Activated CD4-positive, alpha-beta T cell treated with anti-CD3 and anti-CD28 coated beads, Interleukin-2, amount 10 ng/mL, durations not matched to agents 24 days and 14 days (primary cell): Measurements from ENCODE around the gene SP8. TPM values are rescaled to one million over a fixed set of nuclear protein-coding genes. Genes with fewer than 3 reads are reported as not detected.

Experiments
- DNase-seq: peaks from one replicate; pipeline ENCODE4 v3.0.0; 2022
- H3K27ac Mint-ChIP-seq: one replicate; pipeline ENCODE4 v1.8.0; 2022; ENCODE audit warnings: mild to moderate bottlenecking, mixed read lengths
- H3K27me3 Mint-ChIP-seq: one replicate; pipeline ENCODE4 v1.8.0; 2022; ENCODE audit warnings: mixed read lengths
- H3K36me3 Mint-ChIP-seq: one replicate; pipeline ENCODE4 v1.8.0; 2022; ENCODE audit warnings: low read depth, mild to moderate bottlenecking, mixed read lengths
- H3K4me1 Mint-ChIP-seq: one replicate; pipeline ENCODE4 v1.8.0; 2021; ENCODE audit warnings: mixed read lengths
- H3K4me3 Mint-ChIP-seq: one replicate; pipeline ENCODE4 v1.8.0; 2022; ENCODE audit warnings: mild to moderate bottlenecking, moderate library complexity, mixed read lengths
- H3K9me3 Mint-ChIP-seq: one replicate; pipeline ENCODE4 v1.8.0; 2021; ENCODE audit warnings: mixed read lengths
- intact Hi-C: fragments of 100-400 bp; cut with micrococcal nuclease; formaldehyde crosslinking; loops from one replicate; pipeline ENCODE4 v1.15.1; 2023
- total RNA-seq: library from RNA; stranded (reverse); gene quantifications from 2 replicates; pipeline ENCODE4 v1.2.3, GENCODE V29; 2022

The SP8 gene
- total RNA-seq, 1 donor from 2014 or later = not detected

DNA sequence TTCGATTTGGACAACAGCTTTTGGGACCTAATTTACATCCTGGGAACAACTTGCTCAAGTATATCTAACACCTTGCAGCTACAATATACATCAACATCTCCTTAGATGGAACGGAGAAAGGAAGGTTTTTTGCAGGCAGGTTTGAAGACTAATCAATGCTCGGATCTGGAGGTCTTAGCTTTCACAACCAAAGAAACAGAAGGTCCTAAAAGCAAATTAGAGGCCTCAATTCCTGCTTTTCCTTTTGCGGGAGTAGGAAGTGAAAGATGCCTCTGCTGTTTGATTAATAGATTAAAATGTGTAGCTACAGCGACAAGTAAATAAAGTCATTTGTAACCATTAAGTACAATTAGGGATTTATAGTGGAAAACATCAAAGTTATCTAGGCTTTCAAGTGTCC, 3.7 kb upstream of the SP8 start:
- H3K4me3 Mint-ChIP-seq = no peak overlapping the region
- peak; percentile 41 for DNase-seq
- peaks cover 81% of the 10 kb centered on the region for H3K27me3 Mint-ChIP-seq
- peaks cover 32% of the 10 kb centered on the region for H3K9me3 Mint-ChIP-seq
- H3K4me1 Mint-ChIP-seq = peaks cover 19% of the 10 kb centered on the region
- H3K36me3 Mint-ChIP-seq = peaks cover 10% of the 10 kb centered on the region
- intact Hi-C loops = no loop called here
- no peak overlapping the region for H3K27ac Mint-ChIP-seq

DNA sequence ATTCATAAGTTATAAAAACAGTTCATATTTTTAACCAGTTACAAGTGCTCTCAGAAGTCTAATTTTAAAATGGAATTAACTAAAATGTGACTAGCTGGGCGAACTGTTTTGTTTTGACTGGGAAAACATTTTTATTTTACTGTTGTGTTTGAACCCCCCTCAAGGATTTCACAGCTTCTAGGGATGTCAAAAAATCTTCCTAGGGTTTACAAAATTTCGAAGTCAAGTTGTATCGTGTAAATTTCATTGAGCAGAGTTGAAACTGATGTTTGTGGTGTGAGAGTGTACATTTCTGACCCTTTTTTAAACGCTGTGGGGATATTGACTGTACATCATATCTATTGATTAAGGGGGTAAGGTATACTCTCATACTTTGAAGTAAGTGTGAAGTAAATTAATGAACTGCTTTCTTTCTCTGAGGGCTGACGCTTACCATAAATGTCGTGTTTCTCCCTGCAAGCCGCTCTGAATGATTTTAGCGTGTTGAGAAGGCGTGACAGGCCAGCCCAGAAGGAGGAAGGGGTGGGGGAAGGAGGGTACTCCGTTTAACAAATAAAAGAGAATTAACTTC, 1.8 kb upstream of the SP8 start:
- Mint-ChIP-seq H3K9me3 (peaks cover 32% of the 10 kb centered on the region), H3K27me3 (peaks cover 74% of the 10 kb centered on the region), H3K4me1 (peaks cover 22% of the 10 kb centered on the region), H3K36me3 (peaks cover 8% of the 10 kb centered on the region), H3K27ac (no peak overlapping the region), H3K4me3 (no peak overlapping the region)
- DNase-seq = peak; percentile 43
- intact Hi-C loops = loop anchor here (5.0 kb wide), 1 partner anchor 1681 kb away; no protein-coding TSS in a partner anchor

DNA sequence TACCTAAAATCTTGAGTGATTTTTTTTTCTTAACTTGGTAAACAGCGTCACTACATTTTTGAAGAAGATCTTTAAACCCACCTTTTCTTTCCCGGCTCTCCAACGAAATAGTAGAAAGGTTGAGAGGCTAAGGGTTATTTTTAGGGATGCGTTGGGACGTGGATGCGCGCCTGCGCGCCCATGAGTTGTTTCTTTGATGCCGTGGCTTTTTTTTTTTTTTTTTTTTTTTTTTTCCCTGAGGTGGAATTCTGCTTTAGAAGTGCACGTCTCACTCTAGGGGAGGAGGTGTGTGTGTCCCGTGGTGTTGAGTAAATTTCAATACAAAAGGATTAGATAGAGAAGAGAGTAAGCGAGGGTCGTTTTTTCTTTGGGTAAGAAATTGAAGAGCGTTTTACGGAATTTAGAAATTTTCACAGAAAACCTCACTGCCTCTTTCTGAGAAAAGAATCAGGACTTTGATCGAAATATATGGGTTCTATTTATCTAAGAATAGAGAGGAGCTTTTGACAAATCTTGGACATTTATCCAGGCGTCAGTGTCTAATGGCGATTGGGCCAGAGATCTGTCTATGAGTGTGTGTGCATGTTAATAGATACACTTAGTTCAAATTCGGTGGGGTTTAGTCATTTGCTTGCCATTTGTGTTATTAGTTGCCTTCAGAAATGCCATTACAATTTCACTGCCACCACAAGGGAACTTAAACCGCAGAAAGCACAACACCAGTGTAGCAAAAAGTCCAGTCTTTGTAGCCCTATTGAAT, 1.2 kb upstream of the SP8 start:
- H3K36me3 Mint-ChIP-seq = peaks cover 8% of the 10 kb centered on the region
- no peak overlapping the region for H3K4me3 Mint-ChIP-seq
- H3K27ac Mint-ChIP-seq = peak overlapping the region; percentile 83

DNA sequence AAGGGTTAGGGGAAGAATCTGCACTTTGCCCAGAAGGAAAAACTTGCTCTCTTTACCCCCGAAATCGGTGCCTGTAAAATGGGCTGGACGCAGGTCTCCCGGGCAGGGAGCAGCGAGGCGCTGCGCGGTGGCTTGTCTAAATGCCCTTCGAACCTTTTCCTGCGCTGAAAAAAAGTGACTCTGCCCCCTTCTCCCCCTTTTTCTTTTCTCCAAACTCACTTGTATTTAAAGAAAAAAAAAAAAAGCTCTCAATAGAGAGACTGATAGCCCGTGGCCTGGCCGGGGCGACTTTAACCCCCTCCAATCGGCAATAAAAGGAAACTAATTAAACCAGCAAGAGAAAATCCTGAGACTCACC, 286 bp downstream of the SP8 start:
- Mint-ChIP-seq H3K27me3 (peaks cover 75% of the 10 kb centered on the region), H3K4me1 (peaks cover 22% of the 10 kb centered on the region), H3K9me3 (peaks cover 24% of the 10 kb centered on the region), H3K4me3 (peak overlapping the region; percentile 66), H3K36me3 (peaks cover 8% of the 10 kb centered on the region), H3K27ac (peak overlapping the region; percentile 48)
- intact Hi-C loops = loop anchor here (5.0 kb wide), 1 partner anchor 1679 kb away; no protein-coding TSS in a partner anchor
- DNase-seq = peak; percentile 58

More for the DNA sequence above, 1.2 kb upstream of the SP8 start:
- intact Hi-C loops = loop anchor here (1.0 to 5.0 kb wide), 2 partner anchors 8 to 1681 kb away; no protein-coding TSS in a partner anchor
- peaks cover 22% of the 10 kb centered on the region for H3K4me1 Mint-ChIP-seq
- peaks cover 74% of the 10 kb centered on the region for H3K27me3 Mint-ChIP-seq
- peak; percentile 53 for DNase-seq
- peaks cover 32% of the 10 kb centered on the region for H3K9me3 Mint-ChIP-seq

DNA sequence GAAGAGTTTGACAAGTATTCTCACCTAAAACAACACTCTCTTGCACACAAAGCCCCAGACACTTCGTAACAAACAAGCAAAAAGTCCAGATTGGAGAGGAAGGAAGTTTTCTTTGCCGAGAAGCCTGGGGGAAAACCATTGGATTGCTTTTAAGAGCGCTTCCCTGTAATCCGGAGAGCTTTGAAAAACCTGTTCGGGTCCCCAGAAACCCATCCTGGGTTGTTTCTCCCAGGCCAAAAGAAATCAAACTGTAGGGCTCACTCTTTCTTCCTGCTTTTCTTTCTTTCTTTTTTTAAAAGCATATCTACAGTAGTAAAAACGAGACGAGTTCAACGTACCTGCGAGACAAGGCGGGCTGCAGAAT, 655 bp downstream of the SP8 start:
- Mint-ChIP-seq H3K27ac (peak overlapping the region; percentile 53), H3K9me3 (peaks cover 22% of the 10 kb centered on the region)
- intact Hi-C loops = loop anchor here (5.0 kb wide), 1 partner anchor 1679 kb away; no protein-coding TSS in a partner anchor

DNA sequence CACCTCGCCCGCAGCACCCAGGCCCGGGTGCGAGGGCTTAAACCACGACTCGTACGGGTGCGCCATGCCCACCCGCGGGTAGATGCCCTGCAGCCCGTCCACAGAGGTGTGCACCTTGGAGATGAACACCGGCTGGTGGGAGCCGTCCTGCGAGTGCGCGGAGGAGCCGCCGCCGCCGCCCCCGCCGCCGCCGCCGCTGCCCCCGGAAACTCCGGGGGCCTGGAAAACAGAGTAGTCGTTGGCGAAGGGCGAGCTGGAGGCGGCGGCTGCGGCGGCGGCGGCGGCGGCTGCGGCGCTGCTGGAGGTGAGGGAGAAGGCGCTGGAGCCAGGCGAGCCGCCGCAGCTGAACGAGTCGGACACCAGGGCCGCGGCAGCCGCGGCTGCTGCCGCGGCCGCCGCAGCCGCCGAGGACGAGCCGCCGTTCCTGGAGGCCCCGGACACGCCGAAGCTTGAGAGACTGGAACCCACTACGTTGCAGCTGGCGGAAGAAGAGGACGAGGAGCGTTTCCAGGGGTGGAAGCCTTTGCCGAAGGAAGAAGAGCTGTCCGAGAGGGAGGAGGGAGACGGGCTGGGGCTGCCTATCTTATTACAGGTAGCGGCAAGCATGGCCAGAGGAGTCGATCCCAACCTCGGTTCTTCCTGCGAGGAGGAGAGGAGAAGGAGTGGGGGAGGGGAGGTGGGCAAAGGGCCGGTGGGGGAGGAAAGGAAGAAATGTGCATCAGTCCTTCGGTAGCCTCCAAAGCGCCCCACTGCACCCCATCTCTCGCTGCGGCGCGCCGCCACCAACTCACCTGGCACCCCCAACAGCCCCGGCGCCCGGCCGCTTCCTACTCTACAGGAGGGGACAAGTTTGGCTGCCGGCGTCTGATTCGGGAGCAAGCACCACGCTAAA, 1.3 kb downstream of the SP8 start:
- Mint-ChIP-seq H3K4me1 (peaks cover 19% of the 10 kb centered on the region), H3K27me3 (peaks cover 74% of the 10 kb centered on the region), H3K4me3 (peak overlapping the region; percentile 66), H3K27ac (peak overlapping the region; percentile 53), H3K36me3 (peaks cover 8% of the 10 kb centered on the region), H3K9me3 (peaks cover 22% of the 10 kb centered on the region)
- intact Hi-C loops = loop anchor here (5.0 kb wide), 1 partner anchor 1678 kb away; no protein-coding TSS in a partner anchor
- DNase-seq = peak; percentile 58

More for the DNA sequence above, 655 bp downstream of the SP8 start:
- Mint-ChIP-seq H3K36me3 (peaks cover 8% of the 10 kb centered on the region), H3K4me1 (peaks cover 19% of the 10 kb centered on the region), H3K27me3 (peaks cover 73% of the 10 kb centered on the region), H3K4me3 (peak overlapping the region; percentile 66)
- DNase-seq = no peak

DNA sequence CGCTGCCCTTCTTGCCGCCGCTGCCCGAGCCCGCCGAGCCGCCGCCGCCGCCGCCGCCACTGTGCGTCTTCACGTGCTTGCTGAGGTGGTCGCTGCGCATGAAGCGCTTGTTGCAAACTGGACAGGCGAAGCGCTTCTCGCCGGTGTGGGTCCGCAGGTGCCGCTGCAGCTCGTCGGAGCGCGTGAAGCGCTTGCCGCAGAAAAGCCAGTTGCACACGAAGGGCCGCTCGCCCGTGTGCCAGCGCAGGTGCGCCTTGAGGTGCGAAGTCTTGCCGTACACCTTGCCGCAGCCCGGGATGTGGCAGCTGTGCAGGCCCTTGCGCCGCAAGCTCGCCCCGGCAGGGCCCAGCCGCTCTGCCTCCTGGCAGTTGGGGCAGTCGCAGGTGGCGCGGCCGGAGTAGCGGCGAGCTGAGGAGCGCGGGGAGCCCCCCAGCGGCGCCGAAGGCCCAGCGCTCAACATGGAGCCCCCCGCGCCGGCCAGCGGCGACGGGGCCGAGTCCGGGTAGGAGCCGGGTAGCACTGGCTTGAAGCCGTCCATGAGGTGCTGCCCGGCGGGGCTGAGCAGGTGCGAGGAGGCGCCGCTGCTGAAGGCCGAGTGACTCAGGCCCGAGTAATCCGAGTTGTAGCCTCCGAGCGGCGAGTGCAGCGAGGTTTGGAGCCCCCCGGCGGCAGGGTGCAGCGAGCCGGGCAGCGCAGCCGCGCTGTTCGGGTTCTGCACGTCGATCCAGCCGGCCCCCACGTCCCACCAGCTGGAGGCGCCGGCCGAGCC, 2.1 kb downstream of the SP8 start:
- DNase-seq = peak; percentile 59
- H3K36me3 Mint-ChIP-seq = peaks cover 8% of the 10 kb centered on the region
- H3K4me3 Mint-ChIP-seq = no peak overlapping the region
- peaks cover 73% of the 10 kb centered on the region for H3K27me3 Mint-ChIP-seq
- intact Hi-C loops = loop anchor here (5.0 kb wide), 2 partner anchors 468 to 1677 kb away; no protein-coding TSS in a partner anchor
- H3K9me3 Mint-ChIP-seq = peaks cover 18% of the 10 kb centered on the region
- no peak overlapping the region for H3K27ac Mint-ChIP-seq
- peaks cover 19% of the 10 kb centered on the region for H3K4me1 Mint-ChIP-seq

DNA sequence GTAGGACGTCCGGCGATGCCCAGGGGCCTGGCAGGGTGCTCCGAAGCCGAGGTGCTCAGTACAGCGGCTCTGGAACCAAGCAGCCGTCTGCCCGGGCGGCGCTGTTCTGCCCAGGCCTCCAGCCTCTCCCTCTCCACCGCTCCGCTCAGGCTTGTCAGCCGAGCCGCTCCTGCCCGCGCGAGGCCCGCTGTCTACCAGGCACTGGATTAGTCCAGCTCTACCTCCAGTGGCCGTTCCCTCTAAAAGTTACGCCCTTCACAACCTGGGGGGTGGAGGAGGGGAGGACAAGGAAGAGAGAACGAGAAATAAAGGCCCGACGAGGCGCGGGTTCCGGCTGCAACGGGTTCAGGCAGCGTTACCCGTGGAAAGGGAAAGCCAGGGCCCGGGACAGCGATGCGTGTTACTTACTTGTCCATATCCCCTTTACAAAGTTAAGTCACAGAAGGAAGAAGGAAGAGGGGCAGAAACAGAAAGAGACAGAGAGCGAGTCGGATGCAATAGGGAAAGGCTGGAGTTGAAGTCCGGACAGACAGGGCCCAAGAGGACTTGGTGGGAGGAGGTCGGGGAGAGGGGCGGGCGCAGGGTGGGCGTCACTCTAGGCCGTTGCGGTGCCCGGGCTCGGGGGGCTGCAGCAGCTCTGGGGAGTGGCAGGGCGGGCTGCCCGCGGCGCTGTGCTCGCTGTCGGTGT, 2.8 kb downstream of the SP8 start:
- peak; percentile 60 for DNase-seq
- peaks cover 19% of the 10 kb centered on the region for H3K4me1 Mint-ChIP-seq
- H3K27me3 Mint-ChIP-seq = peaks cover 78% of the 10 kb centered on the region
- H3K4me3 Mint-ChIP-seq = peak overlapping the region; percentile 37
- H3K36me3 Mint-ChIP-seq = peaks cover 8% of the 10 kb centered on the region
- H3K27ac Mint-ChIP-seq = peak overlapping the region; percentile 80
- intact Hi-C loops = loop anchor here (2.0 to 5.0 kb wide), 2 partner anchors 13 to 468 kb away; no protein-coding TSS in a partner anchor
- peaks cover 18% of the 10 kb centered on the region for H3K9me3 Mint-ChIP-seq

DNA sequence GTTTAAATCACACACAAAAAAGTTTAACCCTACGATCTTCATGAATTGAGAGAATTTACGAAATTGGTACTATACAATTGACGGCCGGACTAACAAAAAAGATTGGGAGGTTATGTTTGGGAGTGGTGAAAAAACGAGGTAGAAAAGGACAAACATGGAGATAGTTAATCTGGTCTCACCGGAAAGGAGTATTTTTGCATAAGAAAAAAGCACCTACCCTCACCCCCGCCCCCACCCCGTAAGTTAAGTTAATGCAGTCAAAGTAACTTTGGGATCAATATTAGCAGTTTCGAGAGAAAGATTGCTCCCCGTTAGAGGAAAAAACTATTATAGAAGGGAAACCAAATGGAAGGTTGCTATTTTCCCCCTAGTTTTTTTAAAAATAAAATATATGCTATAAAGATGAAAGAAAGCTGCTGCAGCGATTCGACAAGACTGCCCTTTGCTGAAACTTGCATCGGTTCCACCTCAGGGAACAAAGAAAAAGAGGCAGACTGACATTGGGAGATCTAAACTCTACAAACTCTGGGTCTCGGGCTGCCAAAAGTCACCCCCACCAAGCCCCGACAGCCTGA, 3.5 kb downstream of the SP8 start:
- Mint-ChIP-seq H3K9me3 (peaks cover 18% of the 10 kb centered on the region), H3K4me1 (peaks cover 19% of the 10 kb centered on the region), H3K36me3 (peaks cover 8% of the 10 kb centered on the region), H3K27ac (peak overlapping the region; percentile 50), H3K4me3 (no peak overlapping the region), H3K27me3 (peaks cover 77% of the 10 kb centered on the region)
- intact Hi-C loops = loop anchor here (2.0 to 5.0 kb wide), 2 partner anchors 14 to 469 kb away; no protein-coding TSS in a partner anchor
- DNase-seq = no peak

DNA sequence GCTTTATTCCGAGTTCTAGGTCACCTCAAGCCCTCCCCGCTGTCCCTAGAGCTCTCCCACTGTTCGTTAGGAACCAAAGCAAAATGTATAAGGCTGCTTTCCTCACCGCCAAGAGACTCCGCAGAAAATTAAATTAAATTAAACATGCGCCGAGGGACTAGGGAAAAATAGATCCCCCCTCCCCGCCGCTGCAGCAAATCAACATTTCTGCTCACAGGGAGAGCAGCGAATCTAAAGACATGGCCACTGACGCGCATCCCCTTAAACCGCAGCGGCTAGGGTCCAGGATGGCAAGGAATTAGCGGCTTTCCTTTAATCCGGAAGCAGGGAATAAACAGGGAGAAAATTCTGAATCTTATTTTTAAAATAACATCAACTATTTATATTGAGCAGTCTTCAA, 7.6 kb downstream of the SP8 start:
- intact Hi-C loops = loop anchor here (10.0 kb wide), 1 partner anchor 1226 kb away; no protein-coding TSS in a partner anchor
- no peak overlapping the region for H3K27ac Mint-ChIP-seq
- H3K36me3 Mint-ChIP-seq = peaks cover 2% of the 10 kb centered on the region
- H3K4me3 Mint-ChIP-seq = no peak overlapping the region
- DNase-seq = no peak
- peaks cover 6% of the 10 kb centered on the region for H3K4me1 Mint-ChIP-seq
- H3K9me3 Mint-ChIP-seq = no peaks in the 10 kb centered on the region
- peaks cover 83% of the 10 kb centered on the region for H3K27me3 Mint-ChIP-seq

DNA sequence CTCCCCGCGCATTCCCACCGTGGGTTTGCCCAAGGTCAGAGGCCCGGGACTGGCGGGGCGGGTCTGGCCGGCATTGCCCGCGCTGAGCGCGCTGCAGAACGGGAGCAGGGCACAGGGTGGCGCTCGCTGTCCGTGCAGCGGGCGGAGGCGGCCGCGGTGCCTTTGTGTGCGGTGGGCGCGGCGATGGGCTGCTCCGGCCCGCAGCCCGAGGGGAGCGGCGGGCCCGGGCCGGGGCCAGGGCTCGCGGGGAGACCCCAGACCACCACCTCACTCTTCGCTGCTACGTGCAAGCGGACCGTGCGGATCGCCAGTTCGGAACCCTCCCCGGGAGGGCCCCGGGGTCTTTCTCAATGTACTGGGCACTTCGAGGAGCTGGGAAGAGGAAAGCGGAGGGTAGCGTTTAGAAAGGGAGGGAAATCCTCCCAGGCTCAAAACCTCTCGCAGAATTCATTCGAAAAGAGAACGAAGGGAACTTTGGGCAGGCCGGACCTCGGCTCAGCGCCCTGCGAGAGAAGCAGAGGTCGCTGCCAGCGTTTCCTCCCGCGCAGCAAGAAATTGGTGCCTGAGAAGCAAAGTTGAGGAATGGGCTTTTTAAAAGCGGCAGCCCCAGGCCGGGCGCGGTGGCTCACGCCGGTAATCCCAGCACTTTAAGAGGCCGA, 8.5 kb downstream of the SP8 start:
- Mint-ChIP-seq H3K4me1 (peaks cover 4% of the 10 kb centered on the region), H3K27me3 (peaks cover 76% of the 10 kb centered on the region), H3K9me3 (no peaks in the 10 kb centered on the region), H3K4me3 (no peak overlapping the region), H3K27ac (no peak overlapping the region), H3K36me3 (no peaks in the 10 kb centered on the region)
- intact Hi-C loops = loop anchor here (10.0 kb wide), 1 partner anchor 1227 kb away; no protein-coding TSS in a partner anchor
- DNase-seq = peak; percentile 66
